AG09319 (cell line): ENCODE results near the gene CACNA1B.
"Not testable (repeated sequence)": the region's sequence is repeated elsewhere in the genome, so short reads cannot be mapped to it uniquely, and the experiment has no call there.

ENCODE experiments used
- DNase-seq: peaks from one replicate; pipeline ENCODE4 v3.0.0-alpha.2; 2010; ENCODE audit warnings: low read depth; ENCODE audit errors: extremely low read depth
- TF ChIP-seq, protein P1 (sequence below): IDR thresholded peaks from 2 replicates; pipeline ENCODE4 v1.5.1; 2011; ENCODE audit warnings: low read depth, mild to moderate bottlenecking, inconsistent platforms, low read length, moderate library complexity

Gene CACNA1B

GRCh38 chr9:138102246-138103051 lies 224.9 kb downstream of the CACNA1B start:
- TF ChIP-seq, protein P1, sequence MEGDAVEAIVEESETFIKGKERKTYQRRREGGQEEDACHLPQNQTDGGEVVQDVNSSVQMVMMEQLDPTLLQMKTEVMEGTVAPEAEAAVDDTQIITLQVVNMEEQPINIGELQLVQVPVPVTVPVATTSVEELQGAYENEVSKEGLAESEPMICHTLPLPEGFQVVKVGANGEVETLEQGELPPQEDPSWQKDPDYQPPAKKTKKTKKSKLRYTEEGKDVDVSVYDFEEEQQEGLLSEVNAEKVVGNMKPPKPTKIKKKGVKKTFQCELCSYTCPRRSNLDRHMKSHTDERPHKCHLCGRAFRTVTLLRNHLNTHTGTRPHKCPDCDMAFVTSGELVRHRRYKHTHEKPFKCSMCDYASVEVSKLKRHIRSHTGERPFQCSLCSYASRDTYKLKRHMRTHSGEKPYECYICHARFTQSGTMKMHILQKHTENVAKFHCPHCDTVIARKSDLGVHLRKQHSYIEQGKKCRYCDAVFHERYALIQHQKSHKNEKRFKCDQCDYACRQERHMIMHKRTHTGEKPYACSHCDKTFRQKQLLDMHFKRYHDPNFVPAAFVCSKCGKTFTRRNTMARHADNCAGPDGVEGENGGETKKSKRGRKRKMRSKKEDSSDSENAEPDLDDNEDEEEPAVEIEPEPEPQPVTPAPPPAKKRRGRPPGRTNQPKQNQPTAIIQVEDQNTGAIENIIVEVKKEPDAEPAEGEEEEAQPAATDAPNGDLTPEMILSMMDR, result no peak
- DNase-seq, result no peak

GRCh38 chr9:138103111-138103848 lies 225.7 kb downstream of the CACNA1B start:
- no peak for DNase-seq
- TF ChIP-seq, protein P1, result no peak

GRCh38 chr9:138103849-138104206 lies 226.2 kb downstream of the CACNA1B start:
- TF ChIP-seq, protein P1, result no peak
- DNase-seq, result no peak

DNA sequence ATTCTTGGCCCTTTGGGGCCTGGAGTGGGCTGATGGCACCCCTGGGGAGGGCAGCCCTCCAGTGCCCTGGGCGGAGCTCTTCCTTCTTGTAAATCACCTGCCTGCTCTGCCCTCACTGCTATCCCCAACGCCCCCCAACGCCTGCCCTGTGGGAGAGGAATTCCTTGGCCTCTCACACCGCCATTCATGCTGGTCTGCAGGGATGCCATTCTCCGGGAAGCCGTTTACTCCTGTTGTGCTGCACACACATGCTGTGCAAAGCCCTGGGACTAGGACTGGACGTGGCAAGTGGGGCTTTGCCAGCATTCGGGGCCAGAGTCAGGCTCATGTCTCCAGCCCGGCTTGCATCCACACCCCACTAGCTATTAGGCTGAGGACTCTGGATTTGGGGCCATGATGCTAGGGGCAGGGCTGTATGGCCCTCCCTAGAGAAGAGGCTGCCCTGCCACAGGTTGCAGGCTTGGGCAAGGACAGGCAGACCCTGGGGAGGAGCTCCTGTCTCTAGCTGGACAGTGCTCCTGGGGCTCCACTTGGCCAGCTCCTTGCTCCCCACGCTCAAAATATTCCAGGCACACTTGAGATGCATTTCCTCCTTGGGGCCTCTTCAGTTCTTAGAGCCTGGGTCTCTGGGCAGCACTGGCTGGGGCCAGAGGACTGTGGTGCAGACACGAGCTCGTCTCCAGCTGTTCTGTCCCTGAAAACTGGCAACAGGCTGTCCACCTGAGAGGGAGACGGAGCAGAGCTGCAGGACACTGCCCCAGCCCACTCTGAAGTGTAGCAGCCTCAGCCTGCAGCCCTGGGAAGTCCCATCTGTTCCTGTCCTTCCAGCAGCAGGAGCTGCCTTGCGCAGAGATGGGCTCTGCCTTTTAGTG lies 226.9 kb downstream of the CACNA1B start:
- DNase-seq, result no peak
- TF ChIP-seq, protein P1, result no peak

DNA sequence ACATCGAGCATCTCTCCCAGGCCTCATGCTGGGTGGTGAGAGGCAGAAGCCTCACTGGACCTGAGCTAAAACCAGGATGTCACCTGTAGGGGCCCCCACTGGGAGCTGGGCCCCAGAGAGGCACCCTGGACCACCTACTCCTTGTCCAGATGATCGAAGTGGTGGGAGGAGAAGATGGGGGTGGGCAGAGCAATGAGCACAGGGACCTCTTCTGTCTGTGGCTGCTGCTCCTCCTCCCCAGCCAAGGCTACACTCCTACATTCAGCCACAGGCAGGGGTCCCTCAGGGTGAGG lies 227.5 kb downstream of the CACNA1B start:
- TF ChIP-seq, protein P1, result no peak
- no peak for DNase-seq

GRCh38 chr9:138105561-138106505 lies 228.3 kb downstream of the CACNA1B start:
- TF ChIP-seq, protein P1, result no peak
- no peak for DNase-seq

- not testable (repeated sequence) for DNase-seq
Measured at GRCh38 chr9:138107039-138107438, 229.5 kb downstream of the CACNA1B start.
